ENCODE results near the gene GPR6.

The GPR6 gene

DNA sequence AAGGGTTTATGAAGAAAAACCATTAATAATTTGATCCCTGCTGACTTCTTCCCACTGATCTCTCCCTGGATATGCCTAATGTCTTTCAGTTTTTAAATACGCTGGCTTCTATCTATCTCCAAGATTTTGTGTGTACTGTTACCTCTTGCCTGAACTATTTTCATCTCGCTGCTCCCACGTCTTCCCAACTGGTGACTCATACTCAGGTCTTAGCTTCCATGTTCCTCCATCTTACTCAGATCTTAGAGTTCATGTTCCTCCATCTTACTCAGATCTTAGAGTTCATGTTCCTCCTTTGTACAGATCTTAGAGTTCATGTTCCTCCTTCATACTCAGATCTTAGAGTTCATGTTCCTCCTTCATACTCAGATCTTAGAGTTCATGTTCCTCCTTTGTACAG is 21.6 kb downstream of the GPR6 start:
- DNase-seq: no peak

DNA sequence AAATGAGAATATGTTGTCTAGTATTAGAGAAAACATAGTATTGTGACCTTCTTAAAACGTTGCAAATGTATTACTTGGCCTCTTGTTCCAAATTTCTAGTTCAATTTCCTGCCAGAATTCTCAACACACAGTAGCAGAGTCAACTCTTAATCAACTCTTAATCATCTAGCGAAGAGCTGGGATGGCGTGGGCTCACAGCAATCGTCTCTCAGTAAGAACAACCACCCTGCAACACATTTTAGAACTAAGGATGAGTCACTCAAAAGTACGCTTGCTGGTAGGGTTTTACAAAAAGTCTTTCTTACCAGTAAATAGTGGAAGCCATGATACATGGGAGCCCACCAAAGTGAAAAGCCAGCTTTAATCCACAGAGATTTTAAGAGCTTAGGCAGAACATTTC is 24.6 kb downstream of the GPR6 start:
- DNase-seq: no peak

DNA sequence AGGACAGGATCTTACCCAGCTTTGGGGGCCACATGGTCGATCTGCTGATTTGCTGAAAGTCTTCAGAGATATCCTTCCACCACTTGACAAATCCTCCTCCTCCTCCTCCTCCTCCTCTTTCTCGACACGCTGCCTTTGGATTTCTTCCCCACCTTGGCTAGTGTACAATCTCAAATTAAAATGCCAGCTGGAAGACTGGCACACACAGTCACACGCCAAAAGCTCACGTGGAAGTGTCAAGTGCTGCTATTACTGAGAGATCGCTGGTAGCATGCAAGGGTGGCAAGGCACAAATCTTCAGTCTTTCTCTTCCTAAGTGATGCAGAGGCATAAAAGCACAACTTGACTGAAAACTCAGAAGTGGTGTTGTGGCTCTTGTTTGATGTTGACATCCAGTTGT is 35.3 kb downstream of the GPR6 start:
- no peak for DNase-seq

DNA sequence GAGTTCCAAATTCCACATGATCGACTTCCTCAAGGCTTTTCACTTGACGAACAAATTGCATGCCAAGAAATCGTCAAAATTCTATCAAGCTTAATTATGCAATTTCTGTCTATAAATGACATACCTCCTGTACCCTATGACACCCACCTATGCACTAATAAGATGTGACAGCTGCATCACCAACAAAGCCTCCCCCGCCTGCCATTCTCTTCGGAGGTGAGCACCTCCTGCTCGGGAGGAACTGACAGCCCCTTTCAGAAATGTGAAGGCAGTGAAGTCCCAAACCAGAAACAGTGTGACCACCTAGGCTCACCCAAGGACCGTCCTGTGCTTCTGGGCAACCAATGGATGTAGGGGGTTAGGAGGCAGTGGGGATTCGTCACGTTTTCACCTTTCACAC is 37.1 kb downstream of the GPR6 start:
- no peak for DNase-seq

DNA sequence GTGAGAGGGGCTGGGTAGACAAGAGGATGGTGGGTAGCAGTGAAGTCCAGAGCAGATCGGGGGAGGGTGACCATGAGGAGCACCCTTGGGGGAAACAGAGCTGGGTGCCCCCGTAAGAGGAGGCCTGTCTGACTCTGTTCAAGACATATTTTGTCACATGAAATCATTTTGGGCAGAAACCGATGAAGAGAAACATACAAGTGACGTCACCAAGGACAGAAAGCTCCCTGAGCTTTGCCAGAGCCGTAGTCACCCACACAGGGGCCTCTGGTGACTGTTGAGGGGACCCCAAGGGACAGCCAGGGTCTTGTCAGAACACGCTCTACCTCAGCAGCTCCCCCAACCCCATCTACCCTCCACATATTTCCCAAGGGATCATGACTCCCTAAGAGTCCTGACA is 39.2 kb downstream of the GPR6 start:
- DNase-seq: no peak

DNA sequence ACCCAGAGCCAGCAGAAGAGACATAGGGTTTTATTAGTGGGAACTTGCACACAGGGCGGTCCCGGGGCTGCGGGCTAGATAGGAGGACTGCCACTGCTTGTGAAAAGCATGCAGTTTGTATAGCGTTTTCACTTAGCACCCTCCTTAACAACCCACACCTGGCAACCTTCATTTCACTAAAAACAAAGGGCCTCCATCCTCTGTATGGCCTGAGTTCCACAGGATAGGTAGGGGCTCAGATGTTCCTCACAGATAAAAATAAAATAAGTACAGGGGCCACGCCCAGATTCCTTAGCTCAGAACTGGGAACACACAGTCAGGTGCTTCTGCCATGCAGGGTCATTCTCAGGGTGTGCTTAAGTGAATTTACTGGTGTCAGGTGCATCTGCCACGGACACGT is 39.8 kb downstream of the GPR6 start:
- no peak for DNase-seq

DNA sequence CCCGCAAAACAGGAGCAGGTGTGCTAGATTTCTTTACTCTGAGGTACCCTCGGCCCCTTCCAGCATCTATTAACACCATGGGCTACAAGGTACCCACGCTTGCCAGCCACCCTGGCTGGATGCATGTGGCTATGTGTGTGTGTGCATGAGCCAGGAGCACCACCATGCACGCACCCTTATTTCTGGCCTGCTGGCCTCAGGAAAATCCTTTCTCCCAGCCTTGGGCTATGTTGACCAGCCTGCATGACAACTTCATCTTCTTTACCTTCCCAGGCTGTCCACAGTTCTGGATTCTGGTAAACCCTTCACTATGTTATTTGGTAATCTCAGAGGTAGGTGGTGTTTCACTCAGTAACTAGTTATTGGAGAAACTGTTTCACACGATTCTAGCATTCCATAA is 40.4 kb downstream of the GPR6 start:
- no peak for DNase-seq

DNA sequence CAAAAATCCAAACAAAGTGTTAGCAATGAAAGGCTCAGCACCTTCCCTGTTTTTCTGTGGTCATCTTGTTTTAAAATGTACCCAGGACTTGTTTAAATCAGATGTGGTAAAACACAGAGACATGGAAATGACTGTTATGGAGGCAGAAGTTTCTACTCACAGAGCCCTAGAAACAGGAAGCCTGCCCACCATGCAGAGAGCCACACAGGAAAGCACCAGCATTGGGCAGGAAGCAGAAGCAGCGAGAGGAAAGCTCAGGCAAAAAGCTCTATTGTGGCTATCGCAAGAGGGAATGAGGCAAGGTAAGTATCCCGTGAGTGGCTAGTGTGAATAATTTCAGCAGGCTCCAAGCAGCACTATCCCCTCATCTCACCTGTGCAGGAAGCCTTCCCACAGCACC is 42.8 kb downstream of the GPR6 start:
- no peak for DNase-seq

DNA sequence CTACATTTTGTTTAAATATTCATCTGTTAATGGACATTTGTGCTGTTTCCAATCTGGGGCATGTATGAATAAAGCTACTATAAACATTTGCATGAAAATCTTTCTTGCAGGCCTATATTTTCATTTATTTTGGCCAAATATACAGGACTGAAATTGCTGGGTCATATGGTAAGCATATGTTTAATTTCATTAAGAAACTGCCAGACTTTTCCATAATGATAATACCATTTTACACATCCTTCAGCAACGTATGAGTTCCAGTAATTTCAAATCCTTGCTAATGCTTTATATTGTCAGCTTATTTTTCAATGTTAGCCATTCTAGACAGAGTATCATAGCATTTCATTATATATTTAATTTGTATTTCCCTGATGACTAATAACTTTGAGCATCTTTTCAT is 51.0 kb downstream of the GPR6 start:
- no peak for DNase-seq

Measured in fibroblast of skin of back (primary cell).